ENCODE data around the gene MAPK4.

MAPK4 gene

GRCh38 chr18:50642439-50642838 is 82.6 kb downstream of the MAPK4 start:
- no peaks in the 10 kb centered on the region for H3K9me3 ChIP-seq (replicated peaks; ENCODE audit: low read length)
- H3K36me3 ChIP-seq (ENCODE audit: insufficient read depth, low read length) = no peaks in the 10 kb centered on the region
- no peak overlapping the region for H3K9ac ChIP-seq (ENCODE audit: low read depth, low read length)
- H3K4me1 ChIP-seq (ENCODE audit: control insufficient read depth, insufficient read depth, low read length) = no peaks in the 10 kb centered on the region
- peaks cover 6% of the 10 kb centered on the region for H3K27me3 ChIP-seq (ENCODE audit: control insufficient read depth, insufficient read depth, low read length)
- H3K4me2 ChIP-seq (ENCODE audit: low read length) = no peak overlapping the region
- no peak overlapping the region for H3K4me3 ChIP-seq (ENCODE audit: low read length)

- Histone ChIP-seq H3K4me2 (ENCODE audit: low read length) (no peak overlapping the region), H3K4me3 (ENCODE audit: low read length) (no peak overlapping the region), H3K27me3 (ENCODE audit: control insufficient read depth, insufficient read depth, low read length) (peaks cover 12% of the 10 kb centered on the region), H3K9me3 (replicated peaks; ENCODE audit: low read length) (no peaks in the 10 kb centered on the region), H3K4me1 (ENCODE audit: control insufficient read depth, insufficient read depth, low read length) (no peaks in the 10 kb centered on the region), H3K9ac (ENCODE audit: low read depth, low read length) (no peak overlapping the region), H3K36me3 (ENCODE audit: insufficient read depth, low read length) (no peaks in the 10 kb centered on the region)
Measured at GRCh38 chr18:50644146-50644545, 84.3 kb downstream of the MAPK4 start.

GRCh38 chr18:50644807-50645206 is 84.9 kb downstream of the MAPK4 start:
- no peaks in the 10 kb centered on the region for H3K36me3 ChIP-seq (ENCODE audit: insufficient read depth, low read length)
- H3K4me1 ChIP-seq (ENCODE audit: control insufficient read depth, insufficient read depth, low read length) = no peaks in the 10 kb centered on the region
- H3K4me2 ChIP-seq (ENCODE audit: low read length) = no peak overlapping the region
- H3K9me3 ChIP-seq (replicated peaks; ENCODE audit: low read length) = no peaks in the 10 kb centered on the region
- no peak overlapping the region for H3K9ac ChIP-seq (ENCODE audit: low read depth, low read length)
- H3K4me3 ChIP-seq (ENCODE audit: low read length) = no peak overlapping the region
- H3K27me3 ChIP-seq (ENCODE audit: control insufficient read depth, insufficient read depth, low read length) = peaks cover 12% of the 10 kb centered on the region

- H3K9me3 ChIP-seq (replicated peaks; ENCODE audit: low read length) = no peaks in the 10 kb centered on the region
- H3K4me2 ChIP-seq (ENCODE audit: low read length) = no peak overlapping the region
- H3K4me3 ChIP-seq (ENCODE audit: low read length) = no peak overlapping the region
- H3K9ac ChIP-seq (ENCODE audit: low read depth, low read length) = no peak overlapping the region
- H3K4me1 ChIP-seq (ENCODE audit: control insufficient read depth, insufficient read depth, low read length) = no peaks in the 10 kb centered on the region
- H3K36me3 ChIP-seq (ENCODE audit: insufficient read depth, low read length) = no peaks in the 10 kb centered on the region
- H3K27me3 ChIP-seq (ENCODE audit: control insufficient read depth, insufficient read depth, low read length) = peaks cover 12% of the 10 kb centered on the region
Measured at GRCh38 chr18:50647237-50647636, 87.3 kb downstream of the MAPK4 start.

GRCh38 chr18:50647792-50648191 is 87.9 kb downstream of the MAPK4 start:
- Histone ChIP-seq H3K9ac (ENCODE audit: low read depth, low read length) (no peak overlapping the region), H3K27me3 (ENCODE audit: control insufficient read depth, insufficient read depth, low read length) (peaks cover 12% of the 10 kb centered on the region), H3K9me3 (replicated peaks; ENCODE audit: low read length) (no peaks in the 10 kb centered on the region), H3K4me1 (ENCODE audit: control insufficient read depth, insufficient read depth, low read length) (no peaks in the 10 kb centered on the region), H3K4me2 (ENCODE audit: low read length) (no peak overlapping the region), H3K36me3 (ENCODE audit: insufficient read depth, low read length) (no peaks in the 10 kb centered on the region), H3K4me3 (ENCODE audit: low read length) (no peak overlapping the region)

GRCh38 chr18:50649821-50650220 is 89.9 kb downstream of the MAPK4 start:
- Histone ChIP-seq H3K9me3 (replicated peaks; ENCODE audit: low read length) (no peaks in the 10 kb centered on the region), H3K9ac (ENCODE audit: low read depth, low read length) (no peak overlapping the region), H3K4me3 (ENCODE audit: low read length) (no peak overlapping the region), H3K4me1 (ENCODE audit: control insufficient read depth, insufficient read depth, low read length) (no peaks in the 10 kb centered on the region), H3K27me3 (ENCODE audit: control insufficient read depth, insufficient read depth, low read length) (peaks cover 12% of the 10 kb centered on the region), H3K4me2 (ENCODE audit: low read length) (no peak overlapping the region), H3K36me3 (ENCODE audit: insufficient read depth, low read length) (no peaks in the 10 kb centered on the region)

- Histone ChIP-seq H3K27me3 (ENCODE audit: control insufficient read depth, insufficient read depth, low read length) (peaks cover 12% of the 10 kb centered on the region), H3K9ac (ENCODE audit: low read depth, low read length) (no peak overlapping the region), H3K4me2 (ENCODE audit: low read length) (no peak overlapping the region), H3K4me3 (ENCODE audit: low read length) (no peak overlapping the region), H3K4me1 (ENCODE audit: control insufficient read depth, insufficient read depth, low read length) (no peaks in the 10 kb centered on the region), H3K36me3 (ENCODE audit: insufficient read depth, low read length) (no peaks in the 10 kb centered on the region), H3K9me3 (replicated peaks; ENCODE audit: low read length) (no peaks in the 10 kb centered on the region)
Measured at GRCh38 chr18:50651334-50651733, 91.4 kb downstream of the MAPK4 start.

- Histone ChIP-seq H3K9ac (ENCODE audit: low read depth, low read length) (no peak overlapping the region), H3K4me3 (ENCODE audit: low read length) (no peak overlapping the region), H3K4me2 (ENCODE audit: low read length) (no peak overlapping the region), H3K9me3 (replicated peaks; ENCODE audit: low read length) (no peaks in the 10 kb centered on the region), H3K27me3 (ENCODE audit: control insufficient read depth, insufficient read depth, low read length) (peaks cover 4% of the 10 kb centered on the region), H3K4me1 (ENCODE audit: control insufficient read depth, insufficient read depth, low read length) (no peaks in the 10 kb centered on the region), H3K36me3 (ENCODE audit: insufficient read depth, low read length) (no peaks in the 10 kb centered on the region)
Measured at GRCh38 chr18:50653402-50654093, 93.7 kb downstream of the MAPK4 start.

- Histone ChIP-seq H3K4me3 (ENCODE audit: low read length) (no peak overlapping the region), H3K36me3 (ENCODE audit: insufficient read depth, low read length) (no peaks in the 10 kb centered on the region), H3K4me2 (ENCODE audit: low read length) (no peak overlapping the region), H3K27me3 (ENCODE audit: control insufficient read depth, insufficient read depth, low read length) (peaks cover 4% of the 10 kb centered on the region), H3K4me1 (ENCODE audit: control insufficient read depth, insufficient read depth, low read length) (no peaks in the 10 kb centered on the region), H3K9ac (ENCODE audit: low read depth, low read length) (no peak overlapping the region), H3K9me3 (replicated peaks; ENCODE audit: low read length) (no peaks in the 10 kb centered on the region)
Measured at GRCh38 chr18:50654211-50654610, 94.3 kb downstream of the MAPK4 start.

- Histone ChIP-seq H3K4me1 (ENCODE audit: control insufficient read depth, insufficient read depth, low read length) (no peaks in the 10 kb centered on the region), H3K9me3 (replicated peaks; ENCODE audit: low read length) (no peaks in the 10 kb centered on the region), H3K36me3 (ENCODE audit: insufficient read depth, low read length) (no peaks in the 10 kb centered on the region), H3K4me3 (ENCODE audit: low read length) (no peak overlapping the region), H3K4me2 (ENCODE audit: low read length) (no peak overlapping the region), H3K27me3 (ENCODE audit: control insufficient read depth, insufficient read depth, low read length) (peaks cover 4% of the 10 kb centered on the region), H3K9ac (ENCODE audit: low read depth, low read length) (no peak overlapping the region)
Measured at GRCh38 chr18:50654658-50655550, 95.0 kb downstream of the MAPK4 start.

- H3K9ac ChIP-seq (ENCODE audit: low read depth, low read length) = no peak overlapping the region
- H3K36me3 ChIP-seq (ENCODE audit: insufficient read depth, low read length) = no peaks in the 10 kb centered on the region
- H3K9me3 ChIP-seq (replicated peaks; ENCODE audit: low read length) = no peaks in the 10 kb centered on the region
- peaks cover 4% of the 10 kb centered on the region for H3K27me3 ChIP-seq (ENCODE audit: control insufficient read depth, insufficient read depth, low read length)
- H3K4me3 ChIP-seq (ENCODE audit: low read length) = no peak overlapping the region
- H3K4me2 ChIP-seq (ENCODE audit: low read length) = no peak overlapping the region
- no peaks in the 10 kb centered on the region for H3K4me1 ChIP-seq (ENCODE audit: control insufficient read depth, insufficient read depth, low read length)
Measured at GRCh38 chr18:50656396-50656795, 96.5 kb downstream of the MAPK4 start.
